SK-N-SH (cell line): ENCODE measurements around the gene TMEM198. TPM values are rescaled to one million over a fixed set of nuclear protein-coding genes. Genes with fewer than 3 reads are reported as not detected.
A peak's percentile ranks its signal among the peaks of the same experiment; 100 is the strongest.

Experiments
- CTCF ChIA-PET: fragments of 300-600, 350-600 bp; formaldehyde crosslinking; extraction: SDS; loops from one replicate; lab custom pipeline; 2021; lab: Yijun Ruan, JAX
- POLR2A ChIA-PET: fragments of 350-600 bp; sonication (Branson Sonifier 250); formaldehyde crosslinking; extraction: SDS; loops from one replicate; lab custom pipeline; 2020; ENCODE audit warnings: antibody characterized with exemption, inconsistent platforms; lab: Yijun Ruan, JAX
- DNase-seq: peaks from one replicate; pipeline ENCODE4 v3.0.0; 2012
- H2AFZ ChIP-seq: fragments of 200-600 bp; sonication (generic); 2 replicates; pipeline ENCODE4 v1.8.1; 2016; ENCODE audit warnings: antibody characterized with exemption, mild to moderate bottlenecking, low read depth
- H3F3A ChIP-seq: fragments of 200-600 bp; sonication (generic); replicated peaks from 2 replicates; pipeline ENCODE3; 2016; ENCODE audit warnings: antibody characterized with exemption, mild to moderate bottlenecking; ENCODE audit not compliant: insufficient read depth
- H3K27ac ChIP-seq, 2 experiments: fragments of 200-500 bp in 1 of 2; fragments of 200-600 bp in 1 of 2; sonication (Bioruptor generic) in 1 of 2; sonication (generic), shearing (Covaris generic) in 1 of 2; 2 replicates each; pipeline versions ENCODE4 v1.5.1 to v1.6.1; 2014 to 2016; ENCODE audit warnings: low read depth in 2 of 2, inconsistent platforms in 1 of 2, low read length in 1 of 2, mild to moderate bottlenecking in 1 of 2, mixed read lengths in 1 of 2
- H3K27me3 ChIP-seq: fragments of 200-600 bp; sonication (generic), shearing (Covaris generic); 2 replicates; pipeline ENCODE4 v1.6.1; 2016; ENCODE audit warnings: mixed run types; ENCODE audit not compliant: insufficient read depth
- H3K36me3 ChIP-seq, 2 experiments: fragments of 200-500 bp in 1 of 2; fragments of 200-600 bp in 1 of 2; sonication (Bioruptor generic) in 1 of 2; sonication (generic) in 1 of 2; replicated peaks in 1 of 2; 2 replicates each; pipeline versions ENCODE3 to v1.5.1; 2014 to 2016; ENCODE audit warnings: low read length in 1 of 2, mild to moderate bottlenecking in 1 of 2; ENCODE audit not compliant: insufficient read depth in 2 of 2, control insufficient read depth in 1 of 2
- H3K4me1 ChIP-seq, 2 experiments: fragments of 200-500 bp in 1 of 2; fragments of 200-600 bp in 1 of 2; sonication (Bioruptor generic) in 1 of 2; sonication (generic), shearing (Covaris generic) in 1 of 2; 2 replicates each; pipeline versions ENCODE4 v1.5.1 to v1.6.1; 2014 to 2016; ENCODE audit warnings: low read depth in 1 of 2, low read length in 1 of 2, mixed run types in 1 of 2; ENCODE audit not compliant: insufficient read depth in 2 of 2, control insufficient read depth in 1 of 2
- H3K4me2 ChIP-seq: fragments of 200-600 bp; sonication (generic), shearing (Covaris generic); 2 replicates; pipeline ENCODE4 v1.6.1; 2017; ENCODE audit warnings: mixed run types
- H3K4me3 ChIP-seq, 2 experiments: fragments of 200-500 bp in 1 of 2; fragments of 200-600 bp in 1 of 2; sonication (Bioruptor generic) in 1 of 2; sonication (generic), shearing (Covaris generic) in 1 of 2; 2 replicates each; pipeline versions ENCODE4 v1.5.1 to v1.8.1; 2014 to 2016; ENCODE audit warnings: low read depth in 2 of 2, inconsistent platforms in 1 of 2, low read length in 1 of 2, mild to moderate bottlenecking in 1 of 2, mixed read lengths in 1 of 2, moderate library complexity in 1 of 2
- H3K79me2 ChIP-seq: fragments of 200-600 bp; sonication (generic); 2 replicates; pipeline ENCODE4 v1.8.1; 2017; ENCODE audit warnings: mild to moderate bottlenecking; ENCODE audit not compliant: insufficient read depth
- H3K9ac ChIP-seq: fragments of 200-600 bp; sonication (generic); 2 replicates; pipeline ENCODE4 v1.6.1; 2017; ENCODE audit warnings: mixed run types
- H3K9me2 ChIP-seq: fragments of 200-600 bp; sonication (generic); 2 replicates; pipeline ENCODE4 v1.6.1; 2017; ENCODE audit warnings: mixed run types
- H3K9me3 ChIP-seq: fragments of 200-600 bp; sonication (generic); 2 replicates; pipeline ENCODE4 v1.6.1; 2017; ENCODE audit warnings: mixed run types, mild to moderate bottlenecking, moderate library complexity
- H4K20me1 ChIP-seq: fragments of 200-600 bp; sonication (generic); 2 replicates; pipeline ENCODE4 v1.6.1; 2017; ENCODE audit warnings: mild to moderate bottlenecking, mixed run types; ENCODE audit not compliant: insufficient read depth
- ELF1 ChIP-seq: IDR thresholded peaks from 2 replicates; pipeline ENCODE4 v1.4.0; 2012
- EP300 ChIP-seq, 2 experiments: IDR thresholded peaks; 2 replicates each; pipeline versions ENCODE4 v1.4.0 to v1.6.1; 2012; ENCODE audit warnings: borderline replicate concordance in 1 of 2, low read depth in 1 of 2, low read length in 1 of 2
- FOXM1 ChIP-seq: IDR thresholded peaks from 2 replicates; pipeline ENCODE4 v1.4.0; 2012; ENCODE audit warnings: low read depth, mild to moderate bottlenecking
- GABPA ChIP-seq: IDR thresholded peaks from 2 replicates; pipeline ENCODE4 v1.4.0; 2012; ENCODE audit warnings: low read depth, mild to moderate bottlenecking
- GATA2 ChIP-seq: sonication (generic); formaldehyde crosslinking; IDR thresholded peaks from 2 replicates; pipeline ENCODE4 v1.5.0; 2020; ENCODE audit warnings: mild to moderate bottlenecking, missing genetic modification reagents
- MEF2A ChIP-seq: IDR thresholded peaks from 2 replicates; pipeline ENCODE4 v1.4.0; 2012; ENCODE audit warnings: low read depth, borderline replicate concordance
- MXI1 ChIP-seq: IDR thresholded peaks from 2 replicates; pipeline ENCODE4 v1.6.1; 2012; ENCODE audit warnings: mild to moderate bottlenecking, low read depth, low read length, improper control_type of control experiment
- POLR2AphosphoS5 ChIP-seq: IDR thresholded peaks from 2 replicates; pipeline ENCODE4 v1.6.1; 2012; ENCODE audit warnings: low read depth, low read length
- TCF12 ChIP-seq: IDR thresholded peaks from 2 replicates; pipeline ENCODE4 v1.4.0; 2012
- WGBS: methylation state at CpG from one replicate; pipeline ENCODE4 v1.1.6; 2017; ENCODE audit warnings: low lambda C conversion rate; 5-methylcytosine and 5-hydroxymethylcytosine counted together
- polyA plus RNA-seq, 3 experiments: library from polyadenylated mRNA; depleted of rRNA; stranded (reverse); fragments of >200 nt; gene quantifications; 2 replicates each; pipeline ENCODE4 v1.2.3, GENCODE V29; 2012

Gene TMEM198
- polyA plus RNA-seq, 1 of the 3 experiments (the other 2 are of a cell fraction), result 4.7 TPM

- WGBS, result 45% methylated on average over 15 of the region's 15 CpGs
- peaks cover 0 to under 1% of the 10 kb centered on the region in 2 experiments for H3K36me3 ChIP-seq
- peaks cover 3 to 99% of the 10 kb centered on the region in 2 experiments; a peak in 2 of 4 replicates for H3K4me1 ChIP-seq
- TF ChIP-seq GATA2 (CRISPR knock-in tag) (peak; percentile 49; the same call in 1 of the 2 replicates), ELF1 (no peak), EP300 (IDR thresholded peaks at IDR 0.05; ENCODE audit: borderline replicate concordance in 1 of 2, low read depth in 1 of 2, low read length in 1 of 2) (peak in 1 of 2 experiments; percentile 61; a peak in 2 of 4 replicates), POLR2AphosphoS5 (no peak)
- no peak overlapping the region for H3K4me2 ChIP-seq
- H2AFZ ChIP-seq, result no peak overlapping the region
- peaks cover 26% of the 10 kb centered on the region for H3K27me3 ChIP-seq
- no peaks in the 10 kb centered on the region for H3K9me2 ChIP-seq
- no peaks in the 10 kb centered on the region for H3K9me3 ChIP-seq
- peak overlapping the region in 1 of 2 experiments; percentile 96; a peak in 2 of 4 replicates for H3K27ac ChIP-seq
- H3K4me3 ChIP-seq, result no peak overlapping the region
- H4K20me1 ChIP-seq, result no peaks in the 10 kb centered on the region
- DNase-seq, result peak; percentile 75
- POLR2A ChIA-PET, result interaction anchor here (0.9 to 13.5 kb wide), 7 partner anchors 9 to 52 kb away, joined by 3 to 210 read pairs (median 6); partner anchors contain the start of gene GMPPA
- no peaks in the 10 kb centered on the region for H3K79me2 ChIP-seq
- H3F3A ChIP-seq, result no peaks in the 10 kb centered on the region
- CTCF ChIA-PET, result interaction anchor here (0.6 to 62.1 kb wide), 8 partner anchors 3 to 352 kb away, joined by 3 to 2824 read pairs (median 4); partner anchors contain the start of genes ASIC4, CHPF, GMPPA and TMEM198
- H3K9ac ChIP-seq, result no peak overlapping the region
These were observed 32.1 kb upstream of the TMEM198 start for GRCh38 chr2:219511547-219512325.

GRCh38 chr2:219512524-219513216, 31.2 kb upstream of the TMEM198 start:
- ChIA-PET CTCF (interaction anchor here (2.0 to 62.1 kb wide), 3 partner anchors 2 to 53 kb away, joined by 6 to 2824 read pairs (median 2824); partner anchors contain the start of genes ASIC4, CHPF, GMPPA and TMEM198), POLR2A (interaction anchor here (1.0 to 13.5 kb wide), 4 partner anchors 9 to 14 kb away, joined by 4 to 210 read pairs (median 22); partner anchors contain the start of gene GMPPA)
- Histone ChIP-seq H3K9ac (no peak overlapping the region), H3K79me2 (no peaks in the 10 kb centered on the region), H3K4me1 (peaks cover 3 to 100% of the 10 kb centered on the region in 2 experiments; a peak in 2 of 4 replicates), H3K4me2 (no peak overlapping the region), H3F3A (no peaks in the 10 kb centered on the region), H2AFZ (no peak overlapping the region), H3K27me3 (peaks cover 33% of the 10 kb centered on the region), H3K4me3 (no peak overlapping the region), H3K9me3 (no peaks in the 10 kb centered on the region), H3K9me2 (no peaks in the 10 kb centered on the region), H3K36me3 (no peaks in the 10 kb centered on the region), H4K20me1 (no peaks in the 10 kb centered on the region), H3K27ac (peak overlapping the region in 1 of 2 experiments; percentile 96; a peak in 2 of 4 replicates)
- DNase-seq, result peak; percentile 61
- no peak for TF ChIP-seq GABPA
- 0 out of 2 replicates have a peak, but pooled peaks have one; percentile 20 for TF ChIP-seq MXI1
- no peak for TF ChIP-seq MEF2A
- TF ChIP-seq TCF12, result no peak
- peak; percentile 44; the same call in 1 of the 2 replicates for TF ChIP-seq GATA2 (CRISPR knock-in tag)
- TF ChIP-seq FOXM1, result no peak
- WGBS, result 56% methylated on average over 10 of the region's 16 CpGs
